GM12892 (cell line): Measurements from ENCODE around the gene OXT.

Source experiments
- POLR2A ChIP-seq: IDR thresholded peaks from 2 replicates; pipeline ENCODE4 v1.6.1; 2011; ENCODE audit warnings: low read depth, low read length, control low read depth
- POLR2AphosphoS5 ChIP-seq: IDR thresholded peaks from 2 replicates; pipeline ENCODE4 v1.6.1; 2011; ENCODE audit warnings: low read depth, low read length, control low read depth

DNA sequence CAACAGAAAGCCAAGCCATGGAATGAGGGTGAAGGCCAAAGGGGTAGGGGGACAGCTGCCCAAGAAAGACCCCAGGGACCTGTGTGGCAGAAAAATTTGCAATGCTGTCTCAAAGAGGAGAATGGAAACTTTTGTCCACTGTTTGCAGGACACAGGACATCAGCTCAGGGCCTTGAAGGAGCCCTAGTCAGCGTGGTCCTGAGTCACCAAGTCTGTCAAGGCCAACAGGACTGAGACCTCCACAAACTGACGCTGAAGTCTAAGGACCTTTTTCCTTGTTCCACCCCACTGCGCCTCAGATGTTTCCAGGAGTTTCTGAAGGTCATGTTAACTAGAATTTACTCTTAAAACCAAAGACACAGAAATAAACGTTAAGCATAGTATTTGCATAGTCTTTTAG lies 44.9 kb downstream of the OXT start:
- TF ChIP-seq POLR2AphosphoS5 (no peak), POLR2A (no peak)
